RWPE2 (cell line): ENCODE results near the gene FETUB.

Experiments used
- ATAC-seq: fragments of 200-7000 bp; cut with Tn5 transposase; 3 replicates; pipeline ENCODE4 v1.9.1; 2021; ENCODE audit warnings: low read depth
- DNase-seq: peaks from one replicate; pipeline ENCODE4 v3.0.0-alpha.2; 2020; ENCODE audit warnings: low spot score
- H3K27ac ChIP-seq: fragments of 450-650 bp; 2 replicates; pipeline ENCODE4 v1.5.1; 2017; ENCODE audit warnings: mild to moderate bottlenecking; ENCODE audit not compliant: poor library complexity, severe bottlenecking
- H3K27me3 ChIP-seq: fragments of 250-450 bp; sonication (Bioruptor Pico); 2 replicates; pipeline ENCODE4 v1.5.1; 2021; ENCODE audit warnings: mild to moderate bottlenecking, moderate library complexity; ENCODE audit not compliant: insufficient read depth, poor library complexity, severe bottlenecking
- H3K36me3 ChIP-seq: fragments of 250-450 bp; sonication (Bioruptor Pico); 2 replicates; pipeline ENCODE4 v1.5.1; 2020; ENCODE audit warnings: low read depth, mild to moderate bottlenecking, moderate library complexity
- H3K4me1 ChIP-seq: fragments of 250-450 bp; sonication (Bioruptor Pico); 2 replicates; pipeline ENCODE4 v1.5.1; 2021; ENCODE audit warnings: mild to moderate bottlenecking, moderate library complexity; ENCODE audit not compliant: insufficient read depth, poor library complexity, severe bottlenecking
- H3K4me3 ChIP-seq: fragments of 250-450 bp; sonication (Bioruptor Pico); 2 replicates; pipeline ENCODE4 v1.5.1; 2021; ENCODE audit warnings: mild to moderate bottlenecking, moderate library complexity; ENCODE audit not compliant: severe bottlenecking
- H3K9me3 ChIP-seq: fragments of 250-450 bp; sonication (Bioruptor Pico); 2 replicates; pipeline ENCODE4 v1.5.1; 2021; ENCODE audit warnings: mild to moderate bottlenecking, moderate library complexity; ENCODE audit not compliant: severe bottlenecking
- TF ChIP-seq, protein P1 (sequence below): fragments of 450-650 bp; IDR thresholded peaks from one replicate; pipeline ENCODE4 v1.5.1; 2017; ENCODE audit warnings: mild to moderate bottlenecking, moderate library complexity; ENCODE audit not compliant: poor library complexity, severe bottlenecking

Gene FETUB

GRCh38 chr3:186638259-186638658 is 1.9 kb upstream of the FETUB start:
- Histone ChIP-seq H3K4me3 (no peak overlapping the region), H3K4me1 (peaks cover 18% of the 10 kb centered on the region), H3K36me3 (no peaks in the 10 kb centered on the region), H3K27me3 (no peaks in the 10 kb centered on the region), H3K27ac (no peak overlapping the region), H3K9me3 (no peaks in the 10 kb centered on the region)
- DNase-seq (no peak), ATAC-seq (no peak)
- TF ChIP-seq, protein P1, sequence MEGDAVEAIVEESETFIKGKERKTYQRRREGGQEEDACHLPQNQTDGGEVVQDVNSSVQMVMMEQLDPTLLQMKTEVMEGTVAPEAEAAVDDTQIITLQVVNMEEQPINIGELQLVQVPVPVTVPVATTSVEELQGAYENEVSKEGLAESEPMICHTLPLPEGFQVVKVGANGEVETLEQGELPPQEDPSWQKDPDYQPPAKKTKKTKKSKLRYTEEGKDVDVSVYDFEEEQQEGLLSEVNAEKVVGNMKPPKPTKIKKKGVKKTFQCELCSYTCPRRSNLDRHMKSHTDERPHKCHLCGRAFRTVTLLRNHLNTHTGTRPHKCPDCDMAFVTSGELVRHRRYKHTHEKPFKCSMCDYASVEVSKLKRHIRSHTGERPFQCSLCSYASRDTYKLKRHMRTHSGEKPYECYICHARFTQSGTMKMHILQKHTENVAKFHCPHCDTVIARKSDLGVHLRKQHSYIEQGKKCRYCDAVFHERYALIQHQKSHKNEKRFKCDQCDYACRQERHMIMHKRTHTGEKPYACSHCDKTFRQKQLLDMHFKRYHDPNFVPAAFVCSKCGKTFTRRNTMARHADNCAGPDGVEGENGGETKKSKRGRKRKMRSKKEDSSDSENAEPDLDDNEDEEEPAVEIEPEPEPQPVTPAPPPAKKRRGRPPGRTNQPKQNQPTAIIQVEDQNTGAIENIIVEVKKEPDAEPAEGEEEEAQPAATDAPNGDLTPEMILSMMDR: no peak

- Histone ChIP-seq H3K27ac (peak overlapping the region; percentile 48), H3K27me3 (no peaks in the 10 kb centered on the region), H3K9me3 (no peaks in the 10 kb centered on the region), H3K4me3 (no peak overlapping the region), H3K36me3 (no peaks in the 10 kb centered on the region), H3K4me1 (peaks cover 20% of the 10 kb centered on the region)
- ATAC-seq (peak; percentile 98), DNase-seq (peak; percentile 89)
- TF ChIP-seq, protein P1: no peak
Measured at GRCh38 chr3:186640473-186640818, 247 bp downstream of the FETUB start.

GRCh38 chr3:186640929-186641328 is 730 bp downstream of the FETUB start:
- no peaks in the 10 kb centered on the region for H3K27me3 ChIP-seq
- DNase-seq (no peak), ATAC-seq (peak; percentile 4; the same call in 1 of the 3 replicates)
- no peak overlapping the region for H3K4me3 ChIP-seq
- H3K4me1 ChIP-seq: peaks cover 20% of the 10 kb centered on the region
- no peaks in the 10 kb centered on the region for H3K9me3 ChIP-seq
- TF ChIP-seq, protein P1: no peak
- H3K27ac ChIP-seq: peak overlapping the region; percentile 48
- H3K36me3 ChIP-seq: no peaks in the 10 kb centered on the region

DNA sequence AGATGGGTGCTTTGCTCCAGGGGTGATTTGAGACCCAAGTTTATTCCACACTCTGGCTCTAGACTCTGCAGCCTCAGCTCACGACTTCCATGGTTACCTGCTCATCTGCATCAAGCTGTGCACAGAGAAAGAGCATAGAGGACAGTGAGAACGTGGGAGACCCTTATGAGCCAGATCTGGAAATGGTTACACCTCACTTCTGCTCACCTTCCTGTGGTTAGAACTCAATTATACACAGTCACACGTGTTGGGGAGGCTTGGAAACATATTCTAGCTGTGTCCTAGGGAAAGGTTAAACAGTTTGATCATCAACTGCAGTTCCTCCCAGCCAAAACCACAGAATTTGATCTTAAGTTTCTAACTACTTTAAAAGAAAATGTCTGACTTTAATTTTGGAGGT is 1.8 kb downstream of the FETUB start:
- H3K27ac ChIP-seq: no peak overlapping the region
- no peak for ATAC-seq
- H3K4me3 ChIP-seq: no peak overlapping the region
- no peaks in the 10 kb centered on the region for H3K36me3 ChIP-seq
- no peak for DNase-seq
- peaks cover 20% of the 10 kb centered on the region for H3K4me1 ChIP-seq
- no peaks in the 10 kb centered on the region for H3K27me3 ChIP-seq
- TF ChIP-seq, protein P1: no peak
- no peaks in the 10 kb centered on the region for H3K9me3 ChIP-seq

- no peaks in the 10 kb centered on the region for H3K36me3 ChIP-seq
- DNase-seq: no peak
- no peaks in the 10 kb centered on the region for H3K27me3 ChIP-seq
- H3K9me3 ChIP-seq: no peaks in the 10 kb centered on the region
- peaks cover 20% of the 10 kb centered on the region for H3K4me1 ChIP-seq
- TF ChIP-seq, protein P1: no peak
- no peak for ATAC-seq
- H3K4me3 ChIP-seq: no peak overlapping the region
- H3K27ac ChIP-seq: no peak overlapping the region
Measured at GRCh38 chr3:186643493-186643892, 3.3 kb downstream of the FETUB start.
